Amniotic stem cell (primary cell): ENCODE results near the gene ZSCAN25.
"Not testable (repeated sequence)": the region's sequence is repeated elsewhere in the genome, so short reads cannot be mapped to it uniquely, and the experiment has no call there.

Experiments
- DNase-seq: peaks from one replicate; lab custom pipeline; 2025; lab: John Stamatoyannopoulos, UW

The ZSCAN25 gene

DNA sequence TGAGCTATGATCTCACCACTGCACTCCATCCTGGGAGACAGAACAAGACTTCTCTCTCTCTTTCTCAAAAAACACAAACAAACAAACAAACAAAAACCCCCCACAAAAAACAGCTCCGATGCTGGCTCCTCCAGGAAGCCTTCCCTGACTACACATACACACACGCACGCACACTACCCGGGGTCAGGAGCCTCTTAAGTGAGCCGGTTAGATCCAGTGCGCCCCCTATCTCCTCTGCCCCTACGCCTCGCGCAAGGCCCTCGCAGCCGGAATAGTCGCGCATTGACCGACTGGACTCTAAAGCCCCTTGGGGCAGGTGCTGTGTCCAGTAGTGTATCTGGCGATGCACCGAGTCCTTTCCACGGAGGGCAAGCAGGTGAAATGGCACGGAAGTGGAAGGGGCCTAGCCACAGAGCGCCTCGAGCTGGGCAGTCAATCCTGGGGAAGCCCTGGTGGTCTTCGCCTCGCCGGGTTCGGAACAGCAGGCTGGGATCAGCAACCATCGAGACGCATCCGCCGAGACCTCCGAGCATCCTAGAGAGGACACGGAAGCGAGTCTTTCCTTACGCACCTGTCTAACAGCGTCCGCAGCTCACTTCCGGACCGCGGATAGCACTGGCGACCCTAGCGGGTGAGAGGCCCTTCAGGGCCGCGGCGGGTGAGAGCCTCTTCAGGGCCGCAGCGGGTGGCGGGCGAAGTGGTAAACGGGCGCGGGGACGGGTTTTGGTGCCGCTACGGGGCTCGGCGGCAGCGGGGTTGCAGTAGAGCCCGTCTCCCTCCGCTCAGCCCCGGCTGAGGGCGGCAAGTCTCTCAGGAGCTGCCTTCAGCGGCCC is at the start of gene ZSCAN25:
Gene ZSCAN25, plus strand, starts transcription at position 588 of the 833 bp plus-strand sequence. CDS start 2,661 bp downstream, outside the sequence.
- DNase-seq, result peak; percentile 68

DNA sequence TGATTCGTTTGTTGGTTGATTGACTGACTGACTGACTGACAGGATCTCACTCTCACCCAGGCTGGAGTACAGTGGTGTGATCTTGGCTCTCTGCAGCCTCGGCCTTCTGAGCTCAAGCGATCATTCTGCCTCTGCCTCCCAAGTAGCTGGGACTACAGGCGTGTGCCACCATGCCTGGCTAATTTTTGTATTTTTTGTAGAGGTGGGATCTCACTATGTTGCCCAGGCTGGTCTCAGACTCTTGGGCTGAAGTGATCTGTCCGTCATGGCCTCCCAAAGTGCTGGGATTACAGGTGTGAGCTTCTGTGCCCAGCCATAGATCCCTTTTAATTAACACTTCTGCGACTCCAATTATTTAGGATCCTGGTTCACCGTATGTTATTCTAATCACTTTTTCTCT is 48.0 kb upstream of the ZSCAN25 start:
- DNase-seq, result not testable (repeated sequence)

DNA sequence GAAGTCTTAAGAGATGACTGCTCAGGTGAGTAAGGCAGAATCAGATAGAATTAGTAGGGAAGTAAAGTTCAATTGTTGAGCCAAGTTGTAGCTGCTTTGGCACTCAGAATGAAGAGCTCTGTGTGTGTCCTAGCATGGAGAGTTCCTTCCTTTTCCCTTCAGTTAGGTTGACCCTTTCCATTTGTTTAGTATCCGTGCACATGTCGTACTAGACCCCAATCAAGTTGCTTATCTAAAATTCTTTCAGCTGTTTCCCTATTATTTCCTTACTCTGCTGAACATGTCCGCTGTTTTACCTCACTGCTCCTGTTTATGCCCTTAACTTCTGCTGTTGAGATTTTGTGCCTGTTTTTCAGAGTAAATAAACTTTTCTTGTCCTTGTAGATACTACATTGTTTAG is 45.0 kb upstream of the ZSCAN25 start:
- DNase-seq, result no peak

DNA sequence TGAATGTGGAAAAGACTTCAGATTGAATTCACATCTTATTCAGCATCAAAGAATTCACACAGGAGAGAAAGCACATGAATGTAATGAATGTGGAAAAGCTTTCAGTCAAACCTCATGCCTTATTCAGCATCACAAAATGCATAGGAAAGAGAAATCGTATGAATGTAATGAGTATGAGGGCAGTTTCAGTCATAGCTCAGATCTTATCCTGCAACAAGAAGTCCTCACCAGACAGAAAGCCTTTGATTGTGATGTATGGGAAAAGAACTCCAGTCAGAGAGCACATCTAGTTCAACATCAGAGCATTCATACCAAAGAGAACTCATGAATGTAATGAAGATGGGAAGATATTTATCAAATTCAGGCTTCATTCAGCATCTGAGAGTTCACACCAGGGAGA is 43.5 kb upstream of the ZSCAN25 start:
- no peak for DNase-seq

DNA sequence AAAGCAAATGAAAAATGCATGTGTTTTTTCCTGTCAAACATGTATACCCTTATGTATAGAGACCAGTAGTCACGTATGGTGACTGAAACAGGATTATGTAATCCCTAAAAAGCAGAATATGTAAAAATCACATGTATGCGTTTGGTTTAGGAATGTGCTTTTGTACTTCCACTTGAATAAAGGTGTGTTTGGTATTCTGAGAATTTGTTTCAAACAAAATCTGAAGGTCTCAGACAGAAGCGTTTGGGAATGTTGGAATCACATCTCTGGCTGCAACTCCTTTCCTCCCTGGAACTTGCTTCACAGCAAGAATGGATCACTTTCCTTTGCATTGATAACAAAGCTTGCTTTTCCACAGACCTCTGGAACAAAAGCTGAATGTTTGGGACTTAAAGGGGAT is 40.5 kb upstream of the ZSCAN25 start:
- no peak for DNase-seq

DNA sequence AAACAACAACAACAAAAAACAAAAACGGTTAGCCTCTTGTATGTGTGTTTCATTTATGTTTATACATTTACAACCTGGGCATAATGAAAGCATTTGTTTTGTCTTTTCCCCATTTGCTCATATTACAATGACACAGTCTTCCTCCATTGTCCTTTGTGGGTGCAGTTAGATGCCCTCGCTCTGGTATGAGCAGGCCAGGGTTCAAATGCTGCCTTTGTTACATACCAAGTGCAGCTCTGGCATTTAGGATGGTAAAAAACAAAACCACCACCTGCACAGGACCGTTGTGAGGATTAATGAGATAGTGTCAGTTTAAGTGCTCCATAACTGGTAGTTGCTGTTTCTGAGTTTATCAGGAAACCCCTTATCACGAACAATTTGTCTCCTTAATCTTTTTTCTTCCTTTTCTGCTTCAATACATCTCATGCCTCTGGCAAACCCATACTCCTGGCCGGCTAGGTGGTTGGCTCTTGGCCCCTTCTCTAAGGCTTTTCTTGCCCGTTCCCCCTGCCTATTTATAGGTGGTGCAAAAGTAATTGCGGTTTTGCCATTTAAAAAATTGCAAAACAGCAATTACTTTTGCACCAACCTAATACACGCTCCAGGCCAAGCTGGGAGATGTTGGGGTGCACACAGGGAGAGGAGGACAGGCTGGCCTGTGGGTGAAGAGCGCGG is 37.3 kb upstream of the ZSCAN25 start:
- DNase-seq, result no peak

DNA sequence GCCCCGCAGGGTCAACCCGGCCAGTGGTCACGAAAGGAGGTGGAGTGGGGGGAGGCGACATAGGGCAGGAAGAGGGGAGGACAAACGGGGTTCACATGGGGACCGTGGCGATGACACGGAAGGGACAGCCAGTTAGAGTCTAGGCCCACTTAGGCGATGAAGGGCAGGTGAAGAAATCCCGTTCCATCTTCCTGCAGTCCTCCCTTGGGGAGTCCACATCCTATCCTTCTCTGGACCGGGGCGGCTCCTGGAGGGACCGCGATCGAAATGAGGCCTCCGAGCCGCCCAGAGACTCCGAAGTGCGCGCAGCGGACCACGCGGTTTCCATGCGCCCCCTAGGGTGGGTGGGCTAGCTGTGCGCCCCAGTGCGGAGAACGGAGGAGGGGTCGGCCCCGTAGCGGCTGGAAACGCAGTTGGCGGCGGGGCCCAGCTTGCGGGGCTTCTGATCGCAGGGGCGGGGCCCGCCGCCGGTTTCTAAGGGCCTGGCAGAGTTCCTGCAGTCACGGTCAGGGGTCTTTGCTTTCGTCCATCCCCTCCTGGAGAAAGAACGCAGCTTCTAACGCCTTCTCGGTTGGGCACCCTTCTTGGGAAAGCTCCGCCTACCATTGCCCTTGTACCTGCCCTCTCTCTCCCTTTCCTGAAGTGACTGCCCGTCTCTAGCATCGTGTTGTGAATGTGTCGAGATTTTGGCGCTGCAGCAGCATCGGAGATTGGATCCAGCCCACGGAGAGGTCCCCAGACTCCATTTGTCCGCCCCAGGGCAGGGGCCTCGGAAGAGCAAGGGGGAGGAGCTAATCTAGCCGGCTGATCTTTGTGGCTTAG is 36.6 kb upstream of the ZSCAN25 start:
- no peak for DNase-seq

DNA sequence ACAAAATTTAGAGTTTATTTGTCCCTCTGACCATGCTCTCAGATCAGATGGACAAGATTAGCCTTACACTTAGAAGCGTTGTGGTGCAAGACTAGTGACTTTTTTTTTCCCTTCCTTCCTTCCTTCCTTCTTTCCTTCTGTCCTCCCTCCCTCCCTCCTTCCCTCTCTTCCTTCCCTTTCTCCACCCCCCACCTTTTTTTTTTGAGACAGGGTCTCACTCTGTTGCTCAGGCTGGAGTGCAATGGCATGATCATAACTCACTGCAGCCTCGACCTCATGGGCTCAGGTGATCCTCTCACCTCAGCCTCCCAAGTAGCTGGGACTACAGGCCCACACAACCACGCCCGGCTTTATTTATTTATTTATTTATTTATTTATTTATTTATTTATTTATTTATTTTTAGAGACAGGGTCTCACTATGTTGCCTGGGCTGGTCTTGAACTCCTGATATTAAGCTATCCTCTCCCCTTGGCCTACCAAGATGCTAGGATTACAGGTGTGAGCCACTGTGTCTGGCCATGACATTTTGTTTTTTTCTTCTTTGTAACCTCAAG is 35.9 kb upstream of the ZSCAN25 start:
- DNase-seq, result not testable (repeated sequence)

DNA sequence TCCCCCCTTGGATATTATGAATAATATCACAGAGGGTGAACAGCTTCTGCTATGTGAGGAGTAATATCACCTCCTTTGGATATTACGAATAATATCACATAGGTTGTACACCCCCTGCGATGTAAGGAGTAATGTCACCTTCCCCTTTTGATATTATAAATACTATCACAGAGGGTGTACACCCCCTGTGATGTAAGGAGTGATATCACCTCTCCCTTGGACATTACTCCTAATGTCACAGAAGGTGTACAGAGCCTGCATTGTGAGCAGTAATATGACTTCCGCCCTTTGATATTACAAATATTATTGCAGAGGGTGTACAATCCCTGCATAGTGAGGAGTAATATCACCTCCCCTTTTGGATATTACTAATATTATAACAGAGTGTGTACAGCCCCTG is 27.9 kb upstream of the ZSCAN25 start:
- no peak for DNase-seq

DNA sequence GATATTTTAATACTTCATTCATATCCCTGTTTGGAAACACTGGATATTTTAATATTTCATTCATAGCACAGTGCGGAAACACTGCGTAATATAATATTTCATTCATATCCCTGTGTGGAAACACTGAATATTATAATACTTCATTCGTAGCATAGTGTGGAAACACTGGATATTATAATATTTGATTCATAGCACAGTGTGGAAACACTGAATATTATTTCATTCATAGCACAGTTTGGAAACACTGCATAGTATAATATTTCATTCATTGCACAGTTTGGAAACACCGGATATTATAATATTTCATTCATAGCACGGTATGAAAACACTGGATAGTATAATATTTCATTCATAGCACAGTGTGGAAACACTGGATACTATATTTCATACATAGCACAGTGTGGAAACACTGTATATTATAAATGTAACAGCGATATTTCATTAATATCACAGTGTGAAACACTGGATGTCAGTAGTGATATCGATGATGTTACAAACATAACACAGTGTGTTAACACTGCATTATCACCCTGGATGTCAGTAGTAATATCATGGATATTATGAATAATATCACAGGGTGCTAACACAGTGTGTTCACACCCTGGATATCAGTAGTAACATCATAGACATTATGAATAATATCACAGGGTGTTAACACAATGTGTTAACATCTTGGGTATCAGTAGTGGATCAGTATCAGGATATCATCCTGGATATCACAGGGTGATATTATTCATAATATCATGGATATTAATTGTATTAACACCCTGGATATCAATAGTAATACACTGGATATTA is 21.6 kb upstream of the ZSCAN25 start:
- DNase-seq, result no peak

DNA sequence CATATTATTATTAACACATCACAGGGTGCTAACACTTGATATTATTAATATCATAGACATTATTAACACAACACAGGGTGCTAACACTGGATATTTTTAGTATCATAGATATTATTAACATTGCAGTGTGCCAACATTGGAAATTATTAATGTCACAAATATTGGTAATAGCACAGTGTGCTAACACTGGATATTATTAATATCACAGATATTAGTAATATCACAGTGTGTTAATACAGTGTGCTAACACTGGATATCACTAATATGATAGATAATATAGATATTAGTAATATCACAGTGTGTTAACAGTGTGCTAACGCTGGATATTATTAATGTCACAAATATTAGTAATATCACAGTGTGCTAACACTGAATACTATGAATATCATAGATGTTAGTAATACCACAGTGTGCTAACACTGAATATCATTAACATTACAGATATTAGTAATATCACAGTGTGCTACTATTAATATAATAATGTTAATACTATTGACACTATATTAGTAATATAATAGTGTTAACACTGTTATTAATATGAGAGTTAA is 20.3 kb upstream of the ZSCAN25 start:
- no peak for DNase-seq

DNA sequence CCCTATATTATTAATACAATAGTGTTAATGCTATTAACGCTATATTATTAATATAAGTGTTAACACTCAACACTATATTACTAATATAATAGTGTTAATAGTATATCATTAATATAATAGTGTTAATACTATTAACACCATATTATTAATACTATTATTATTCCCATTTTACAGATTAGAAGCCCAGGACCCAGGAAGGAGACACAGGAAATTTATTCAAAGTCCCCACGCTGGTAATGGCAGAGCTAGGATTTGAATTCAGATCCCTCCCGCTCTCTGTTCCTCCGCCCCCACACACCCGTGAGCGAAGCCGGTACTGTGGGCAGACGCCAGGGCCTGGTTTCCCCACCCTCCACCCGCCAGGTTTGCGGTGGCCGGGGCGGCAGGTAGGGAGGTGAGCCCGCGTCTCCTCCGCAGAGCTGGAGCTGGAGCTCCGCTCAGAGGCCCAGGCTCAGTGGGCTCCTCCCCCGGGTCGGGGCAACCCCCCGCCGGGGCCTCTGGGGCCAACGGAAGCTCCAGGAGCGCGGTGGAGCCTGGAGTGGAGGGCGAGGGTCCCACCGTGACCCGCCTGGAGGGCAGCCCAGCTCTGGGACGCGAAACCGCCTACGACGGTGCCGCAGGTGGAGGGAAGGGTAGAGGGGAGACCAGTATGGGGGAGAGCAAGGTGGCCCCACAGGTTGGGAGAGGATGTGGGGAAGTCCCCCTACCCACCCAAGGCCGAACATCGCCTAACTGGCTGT is 18.8 kb upstream of the ZSCAN25 start, which contains the start of gene TMEM225B:
Gene TMEM225B, plus strand, starts transcription at position 506 of the 740 bp plus-strand sequence. CDS start 6,122 bp downstream, outside the sequence.
- no peak for DNase-seq

DNA sequence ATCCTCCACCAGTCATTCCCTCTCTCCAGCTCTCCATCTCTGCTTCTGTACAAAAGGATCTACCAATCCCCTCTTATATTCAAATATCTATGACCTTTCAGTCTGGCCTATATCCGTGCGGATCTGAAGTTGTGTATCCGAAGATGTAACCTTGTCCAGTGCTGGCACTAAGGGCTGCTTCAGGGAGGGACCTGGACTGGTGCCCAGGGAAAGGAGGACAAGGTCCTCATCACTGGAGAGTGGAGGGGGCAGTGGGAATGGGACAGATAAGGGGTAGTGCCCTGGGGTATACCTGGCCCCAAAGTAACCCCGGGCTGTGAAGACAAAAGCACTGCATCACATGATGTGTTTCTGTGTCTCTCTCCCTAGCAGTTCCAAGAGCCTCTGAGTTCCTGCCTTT is 16.9 kb upstream of the ZSCAN25 start:
- DNase-seq, result no peak

DNA sequence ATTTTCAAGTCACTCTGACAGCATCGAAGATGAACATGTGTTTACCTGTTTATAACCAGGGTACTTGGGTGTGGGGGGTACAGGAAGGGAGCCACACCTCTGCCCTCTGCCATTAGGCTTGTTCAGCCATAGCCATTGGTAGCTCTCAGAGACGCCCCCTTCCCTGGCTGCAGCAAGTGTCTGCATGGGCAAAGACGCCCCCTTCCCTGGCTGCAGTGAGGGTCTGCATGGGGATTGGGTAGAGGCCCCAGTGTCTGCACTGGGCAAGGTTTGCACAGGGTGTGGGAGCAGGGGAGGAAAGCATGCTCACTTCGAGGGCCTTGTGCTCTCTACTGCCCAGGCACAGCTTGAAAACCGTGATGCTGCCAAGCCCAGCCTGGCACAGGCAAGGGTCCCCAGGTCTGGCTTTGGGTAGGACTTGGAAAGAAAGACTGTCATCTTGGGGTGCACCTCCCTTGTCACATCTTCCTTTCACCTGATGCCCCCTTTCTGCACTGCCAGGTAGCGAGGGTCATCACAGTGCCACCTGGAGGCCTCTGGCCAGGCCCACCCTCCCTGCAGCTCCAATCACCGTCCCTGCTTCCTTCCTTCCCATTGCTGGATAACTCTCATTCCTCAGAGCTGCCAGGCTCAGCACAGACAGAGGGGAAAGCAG is 15.0 kb upstream of the ZSCAN25 start:
- DNase-seq, result no peak

DNA sequence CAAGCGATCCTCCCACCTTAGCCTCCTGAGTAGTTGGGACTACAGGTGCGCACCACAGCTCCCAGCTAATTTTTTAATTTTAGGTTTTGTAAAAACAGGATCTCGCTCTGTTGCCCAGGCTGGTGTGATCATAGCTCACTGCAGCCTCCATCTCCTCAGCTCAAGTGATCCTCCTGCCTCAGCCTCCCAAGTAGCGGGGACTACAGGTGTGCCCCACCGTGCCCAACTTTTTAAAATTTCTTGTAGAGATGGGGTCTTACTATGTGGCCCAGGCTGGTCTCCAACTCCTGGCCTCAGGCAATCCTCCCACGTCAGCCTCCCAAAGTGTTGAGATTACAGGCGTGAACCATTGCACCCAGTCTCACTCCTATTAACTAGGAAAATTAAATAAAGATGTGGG is 11.2 kb upstream of the ZSCAN25 start:
- DNase-seq, result no peak

DNA sequence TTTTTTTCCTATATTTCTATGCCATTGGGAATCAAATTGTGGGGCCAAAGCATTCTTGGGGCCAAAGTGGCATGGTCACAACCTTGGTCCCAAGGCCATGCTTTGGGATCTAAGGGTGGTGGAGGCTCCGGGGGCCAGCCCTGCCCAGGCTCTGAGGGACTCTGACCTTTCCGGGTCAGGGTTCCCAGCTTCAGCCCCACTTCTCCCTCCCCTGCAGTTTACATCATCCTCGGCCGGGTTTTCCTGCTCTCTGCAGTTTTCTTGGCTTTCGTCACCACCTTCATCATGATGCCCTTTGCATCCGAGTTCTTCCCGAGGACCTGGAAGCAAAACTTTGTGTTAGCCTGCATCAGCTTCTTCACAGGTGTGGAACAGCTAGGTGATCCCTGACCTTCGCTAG is 10.2 kb upstream of the ZSCAN25 start:
- no peak for DNase-seq

DNA sequence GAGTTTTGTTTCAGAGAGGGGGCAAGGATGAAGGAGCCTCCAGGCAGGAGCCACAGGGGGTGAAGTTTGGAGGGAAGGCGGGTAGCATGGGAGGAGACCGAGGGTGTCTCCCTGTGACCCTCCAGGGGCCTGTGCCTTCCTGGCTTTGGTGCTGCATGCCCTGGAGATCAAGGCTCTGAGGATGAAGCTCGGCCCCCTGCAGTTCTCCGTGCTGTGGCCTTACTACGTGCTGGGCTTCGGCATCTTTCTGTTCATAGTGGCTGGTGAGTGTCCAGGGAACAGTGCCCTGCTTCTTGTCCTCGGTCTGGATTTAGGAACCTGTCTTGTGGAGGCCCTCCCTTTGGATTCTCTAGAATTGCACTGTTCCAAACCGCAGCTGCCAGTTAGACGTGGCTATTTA is 9.2 kb upstream of the ZSCAN25 start:
- DNase-seq, result no peak

DNA sequence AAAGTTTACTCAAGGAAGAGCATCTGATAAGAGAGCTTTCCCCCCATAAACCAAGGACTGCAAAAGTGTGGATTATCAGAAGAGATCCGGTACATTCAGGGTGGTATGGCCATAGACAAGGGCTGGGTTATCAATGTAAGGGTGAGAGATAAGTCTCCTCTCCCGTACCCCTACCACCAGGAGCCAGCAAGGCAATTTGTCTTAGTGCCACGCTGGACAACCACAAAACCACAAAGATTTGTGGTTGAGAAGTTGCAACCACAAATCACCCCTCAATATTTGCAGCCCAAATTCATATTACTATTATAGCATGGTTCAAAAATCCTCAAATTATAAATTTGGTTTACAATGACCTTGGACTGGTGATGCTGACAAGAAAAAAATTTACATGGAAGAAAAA is 2.3 kb upstream of the ZSCAN25 start:
- no peak for DNase-seq

DNA sequence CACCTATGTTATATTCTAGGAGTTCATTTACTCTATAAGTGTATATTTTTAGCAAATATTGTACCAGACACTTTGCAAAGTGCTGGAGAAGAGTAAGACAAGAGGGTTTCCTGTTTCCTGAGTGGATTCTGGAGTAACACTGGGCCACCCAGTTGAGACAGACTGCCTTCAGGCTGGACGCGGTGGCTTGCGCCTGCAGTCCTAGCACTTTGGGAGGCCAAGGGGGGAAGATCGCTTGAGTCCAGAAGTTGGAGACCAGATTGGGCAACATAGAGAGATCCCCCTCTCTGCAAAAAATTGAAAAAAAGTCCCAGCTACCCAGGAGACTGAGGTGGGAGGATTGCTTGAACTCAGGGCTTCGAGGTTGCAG is 772 bp upstream of the ZSCAN25 start:
- no peak for DNase-seq
